Vagina (tissue), 2 donors: ENCODE data around the gene FN1. TPM values are rescaled to one million over a fixed set of nuclear protein-coding genes. Genes with fewer than 3 reads are reported as not detected.

Experiments used
- DNase-seq, 2 donors: peaks; one replicate each; pipeline ENCODE4 v3.0.0-alpha.2; 2017; ENCODE audit errors: extremely low spot score in 2 of 2
- H3K27ac ChIP-seq: fragments of 200-600 bp; sonication (generic); one replicate; pipeline ENCODE4 v1.5.1; 2019
- H3K27me3 ChIP-seq: fragments of 200-600 bp; sonication (generic); one replicate; pipeline ENCODE4 v1.5.1; 2019
- H3K36me3 ChIP-seq, 2 donors: fragments of 200-600 bp; sonication (generic); one replicate each; pipeline ENCODE4 v1.5.1; 2017 to 2019
- H3K4me1 ChIP-seq: fragments of 200-600 bp; sonication (generic); one replicate; pipeline ENCODE4 v1.5.1; 2019
- H3K4me3 ChIP-seq, 2 donors: fragments of 200-600 bp; sonication (generic); 1 replicate in 1 of 2; 2 replicates in 1 of 2; pipeline ENCODE4 v1.5.1; 2016 to 2019
- H3K9me3 ChIP-seq: fragments of 200-600 bp; sonication (generic); one replicate; pipeline ENCODE4 v1.5.1; 2019
- POLR2A ChIP-seq, 2 donors: fragments of 450-650 bp; IDR thresholded peaks; one replicate each; pipeline ENCODE4 v1.6.1; 2017; ENCODE audit warnings: antibody characterized with exemption in 2 of 2, mild to moderate bottlenecking in 2 of 2, moderate library complexity in 2 of 2
- POLR2AphosphoS5 ChIP-seq, 2 donors: sonication (generic); formaldehyde crosslinking; IDR thresholded peaks; one replicate each; pipeline ENCODE4 v1.9.0; 2017; ENCODE audit warnings: antibody characterized with exemption in 2 of 2, mild to moderate bottlenecking in 2 of 2, low read depth in 1 of 2; ENCODE audit not compliant: insufficient read depth in 1 of 2
- intact Hi-C: fragments of 100-400 bp; cut with DNase I; formaldehyde crosslinking; loops from one replicate; pipeline ENCODE4 v1.15.1; 2023
- total RNA-seq: library from RNA; depleted of rRNA; stranded (reverse); fragments of >200 nt; gene quantifications from one replicate; pipeline ENCODE4 v1.2.3, GENCODE V29; 2016
- TF ChIP-seq, protein P1 (sequence below), 3 experiments: fragments of 450-650 bp in 2 of 3; fragments of 200-600 bp in 1 of 3; sonication (generic) in 1 of 3; IDR thresholded peaks; one replicate each; pipeline ENCODE4 v1.5.1; 2017 to 2019; ENCODE audit warnings: antibody characterized with exemption in 3 of 3, mild to moderate bottlenecking in 2 of 3, moderate library complexity in 2 of 3

Gene FN1
- total RNA-seq, 1 donor from 2014 or later: 292 TPM

DNA sequence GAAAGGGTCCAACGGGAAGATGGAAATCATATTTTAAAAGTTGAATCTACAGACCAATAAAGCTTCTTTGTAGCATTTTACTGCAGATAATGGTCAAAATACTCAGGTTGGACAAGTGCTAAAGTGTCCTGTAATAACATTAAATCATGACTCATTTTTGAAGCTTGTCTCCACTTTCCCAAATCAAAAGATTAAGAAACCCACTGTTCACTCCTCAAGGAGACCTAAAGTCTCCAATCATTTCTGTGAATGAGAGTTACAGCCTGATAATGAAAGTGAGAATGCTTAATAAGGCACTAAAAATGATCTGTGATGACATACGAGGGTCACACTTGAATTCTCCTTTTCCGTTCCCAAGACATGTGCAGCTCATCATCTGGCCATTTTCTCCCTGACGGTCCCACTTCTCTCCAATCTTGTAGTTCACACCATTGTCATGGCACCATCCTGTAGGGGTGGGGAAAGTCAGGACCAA, 70.6 kb downstream of the FN1 start:
- intact Hi-C loops: no loop called here
- TF ChIP-seq, protein P1, sequence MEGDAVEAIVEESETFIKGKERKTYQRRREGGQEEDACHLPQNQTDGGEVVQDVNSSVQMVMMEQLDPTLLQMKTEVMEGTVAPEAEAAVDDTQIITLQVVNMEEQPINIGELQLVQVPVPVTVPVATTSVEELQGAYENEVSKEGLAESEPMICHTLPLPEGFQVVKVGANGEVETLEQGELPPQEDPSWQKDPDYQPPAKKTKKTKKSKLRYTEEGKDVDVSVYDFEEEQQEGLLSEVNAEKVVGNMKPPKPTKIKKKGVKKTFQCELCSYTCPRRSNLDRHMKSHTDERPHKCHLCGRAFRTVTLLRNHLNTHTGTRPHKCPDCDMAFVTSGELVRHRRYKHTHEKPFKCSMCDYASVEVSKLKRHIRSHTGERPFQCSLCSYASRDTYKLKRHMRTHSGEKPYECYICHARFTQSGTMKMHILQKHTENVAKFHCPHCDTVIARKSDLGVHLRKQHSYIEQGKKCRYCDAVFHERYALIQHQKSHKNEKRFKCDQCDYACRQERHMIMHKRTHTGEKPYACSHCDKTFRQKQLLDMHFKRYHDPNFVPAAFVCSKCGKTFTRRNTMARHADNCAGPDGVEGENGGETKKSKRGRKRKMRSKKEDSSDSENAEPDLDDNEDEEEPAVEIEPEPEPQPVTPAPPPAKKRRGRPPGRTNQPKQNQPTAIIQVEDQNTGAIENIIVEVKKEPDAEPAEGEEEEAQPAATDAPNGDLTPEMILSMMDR (IDR thresholded peaks at IDR 0.05): no peak
- TF ChIP-seq POLR2A (IDR thresholded peaks at IDR 0.05) (no peak), POLR2AphosphoS5 (IDR thresholded peaks at IDR 0.05; ENCODE audit: insufficient read depth in 1 of 2, low read depth in 1 of 2) (no peak)
- Histone ChIP-seq H3K4me3 (no peak overlapping the region), H3K27me3 (no peaks in the 10 kb centered on the region), H3K27ac (no peak overlapping the region), H3K9me3 (no peaks in the 10 kb centered on the region), H3K36me3 (peaks cover 0 to 41% of the 10 kb centered on the region in 2 donors), H3K4me1 (no peaks in the 10 kb centered on the region)
- no peak for DNase-seq

GRCh38 chr2:215364157-215365155, 71.4 kb downstream of the FN1 start:
- Histone ChIP-seq H3K27me3 (no peaks in the 10 kb centered on the region), H3K36me3 (peaks cover 0 to 41% of the 10 kb centered on the region in 2 donors), H3K4me3 (no peak overlapping the region), H3K4me1 (no peaks in the 10 kb centered on the region), H3K27ac (no peak overlapping the region), H3K9me3 (no peaks in the 10 kb centered on the region)
- no peak for TF ChIP-seq POLR2A (IDR thresholded peaks at IDR 0.05)
- no peak for TF ChIP-seq POLR2AphosphoS5 (IDR thresholded peaks at IDR 0.05; ENCODE audit: insufficient read depth in 1 of 2, low read depth in 1 of 2)
- TF ChIP-seq, protein P1 (IDR thresholded peaks at IDR 0.05): no peak
- intact Hi-C loops: no loop called here
- no peak for DNase-seq

DNA sequence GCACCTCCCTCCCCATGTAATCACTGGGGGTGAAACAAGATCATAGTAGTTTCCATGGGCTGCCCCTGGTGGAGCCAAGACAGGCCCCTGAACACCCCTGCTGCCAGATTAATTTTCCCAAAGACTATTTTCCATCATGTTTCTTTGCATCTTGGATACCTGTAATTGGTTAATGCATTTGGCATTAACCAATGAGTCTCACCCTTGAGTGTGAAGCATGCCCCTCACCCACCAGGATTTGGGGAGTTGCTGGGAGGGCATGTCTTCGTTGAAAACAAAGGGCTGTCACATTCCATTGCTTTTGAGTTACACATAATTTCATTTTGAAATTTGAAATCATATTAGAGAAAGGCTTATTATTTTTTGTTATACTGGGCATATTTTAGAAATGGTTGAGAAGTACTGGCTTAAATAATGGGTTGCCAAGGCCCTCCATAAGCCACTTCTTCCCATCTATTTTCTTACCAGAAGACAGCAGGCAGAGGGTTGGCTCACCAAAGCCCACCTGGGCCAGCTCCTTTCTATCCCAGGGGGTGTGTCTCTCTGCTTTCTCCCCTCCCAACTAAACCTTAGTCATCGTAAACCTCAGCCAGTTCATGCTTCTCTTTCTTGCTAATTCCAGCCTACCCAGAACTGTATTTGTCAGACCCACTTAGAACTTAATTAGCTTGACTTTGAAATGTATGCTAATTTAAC, 72.3 kb downstream of the FN1 start:
- H3K27ac ChIP-seq: no peak overlapping the region
- intact Hi-C loops: no loop called here
- TF ChIP-seq POLR2AphosphoS5 (IDR thresholded peaks at IDR 0.05; ENCODE audit: insufficient read depth in 1 of 2, low read depth in 1 of 2) (no peak), POLR2A (IDR thresholded peaks at IDR 0.05) (no peak)
- TF ChIP-seq, protein P1 (IDR thresholded peaks at IDR 0.05): no peak
- no peak for DNase-seq
- peaks cover 0 to 41% of the 10 kb centered on the region in 2 donors for H3K36me3 ChIP-seq
- H3K9me3 ChIP-seq: no peaks in the 10 kb centered on the region
- H3K4me1 ChIP-seq: no peaks in the 10 kb centered on the region
- no peaks in the 10 kb centered on the region for H3K27me3 ChIP-seq
- H3K4me3 ChIP-seq: no peak overlapping the region

GRCh38 chr2:215363039-215363438, 72.8 kb downstream of the FN1 start:
- TF ChIP-seq, protein P1 (IDR thresholded peaks at IDR 0.05): no peak
- no peak overlapping the region for H3K4me3 ChIP-seq
- intact Hi-C loops: no loop called here
- no peak for DNase-seq
- no peaks in the 10 kb centered on the region for H3K9me3 ChIP-seq
- H3K27me3 ChIP-seq: no peaks in the 10 kb centered on the region
- no peaks in the 10 kb centered on the region for H3K4me1 ChIP-seq
- peaks cover 0 to 40% of the 10 kb centered on the region in 2 donors for H3K36me3 ChIP-seq
- no peak overlapping the region for H3K27ac ChIP-seq
